ENCODE measurements around the gene EIF4A2. TPM values are rescaled to one million over a fixed set of nuclear protein-coding genes. Genes with fewer than 3 reads are reported as not detected.

EIF4A2 gene
- total RNA-seq (2014; rRNA removed; shearing (Covaris generic)), result 466 and 604 TPM in 2 replicates

DNA sequence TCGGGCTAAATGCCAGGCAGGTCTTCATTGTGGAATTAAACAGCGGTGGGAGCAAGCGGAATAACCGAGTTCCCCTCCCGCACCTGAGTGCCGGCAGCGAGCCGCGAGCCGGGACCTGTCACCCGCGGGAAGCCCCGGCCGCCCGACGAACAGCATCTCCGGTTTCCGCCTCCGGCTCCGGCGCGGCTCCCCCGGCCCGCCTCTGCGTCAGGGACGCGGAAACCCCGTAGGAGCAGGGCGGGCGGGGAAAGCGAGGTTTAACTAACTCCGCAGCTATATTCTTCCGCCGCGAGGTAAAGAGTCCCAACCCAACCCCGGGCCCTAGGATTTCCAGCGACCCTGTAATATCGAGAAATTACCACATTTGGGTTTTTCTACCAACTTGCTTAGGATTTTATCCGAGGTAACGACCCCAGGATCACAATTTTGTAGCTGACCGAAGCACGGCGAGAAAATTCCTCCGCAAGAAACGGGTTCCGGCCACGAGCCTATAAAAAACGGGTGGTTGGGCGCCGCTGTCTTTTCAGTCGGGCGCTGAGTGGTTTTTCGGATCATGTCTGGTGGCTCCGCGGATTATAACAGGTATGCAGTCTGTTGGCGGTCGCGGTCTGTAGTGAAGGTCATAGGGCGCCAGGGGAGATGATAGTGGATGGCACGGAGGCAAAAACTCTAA, at the start of gene EIF4A2:
Gene EIF4A2, plus strand, starts transcription at position 520 of the 673 bp plus-strand sequence. Its CDS starts 34 bp downstream, at position 554.
- DNase-seq (ENCODE audit: low read depth in 1 of 2, low spot score in 2 of 2), result peak; percentile 85 to 92
- peaks cover 18% of the 10 kb centered on the region for H3K4me1 ChIP-seq (replicated peaks)
- H3K9me3 ChIP-seq (replicated peaks), result no peaks in the 10 kb centered on the region

DNA sequence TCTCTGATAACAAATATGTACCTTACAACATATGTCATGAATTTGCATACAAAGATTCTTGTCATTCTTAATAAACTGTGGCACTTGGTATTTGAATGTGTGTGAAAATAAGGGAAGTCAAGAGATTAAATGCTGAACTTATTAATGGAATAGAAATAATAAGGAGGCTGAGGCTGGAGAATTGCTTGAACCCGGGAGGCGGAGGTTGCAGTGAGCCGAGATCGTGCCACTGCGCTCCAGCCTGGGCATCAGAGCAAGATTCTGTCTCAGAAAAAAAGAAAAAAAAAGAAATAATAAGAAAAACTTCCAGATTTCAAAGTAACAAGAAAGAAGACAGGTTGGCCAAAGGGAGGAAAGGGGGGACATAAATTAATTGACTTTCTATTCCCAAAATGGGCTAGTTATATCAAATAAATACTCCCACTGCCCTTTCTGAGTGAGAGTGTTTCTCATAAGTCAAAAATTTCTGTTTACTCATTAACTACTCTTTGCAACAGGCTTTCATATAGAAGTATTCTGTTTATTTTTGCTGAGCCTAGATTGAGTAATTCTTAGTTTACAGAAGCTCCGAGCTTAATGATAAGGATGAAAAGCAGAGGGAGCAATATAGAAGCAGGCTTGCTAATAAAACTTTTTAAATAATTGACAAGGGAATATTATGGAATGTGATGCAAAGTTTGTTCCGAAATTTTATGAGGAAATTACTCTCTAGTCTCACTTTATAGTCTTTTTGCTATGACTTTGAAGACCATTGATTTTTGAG, 40.6 kb upstream of the EIF4A2 start:
- Histone ChIP-seq H3K27ac (no peak overlapping the region), H3K4me1 (replicated peaks) (peaks cover 19% of the 10 kb centered on the region), H3K9me3 (replicated peaks) (no peaks in the 10 kb centered on the region), H3K4me3 (no peak overlapping the region), H3K27me3 (replicated peaks) (no peaks in the 10 kb centered on the region), H3K36me3 (no peaks in the 10 kb centered on the region)
- DNase-seq (ENCODE audit: low read depth in 1 of 2, low spot score in 2 of 2), result no peak

More for the DNA sequence above, at the start of gene EIF4A2:
- no peaks in the 10 kb centered on the region for H3K27me3 ChIP-seq (replicated peaks)
- H3K36me3 ChIP-seq, result peaks cover 48% of the 10 kb centered on the region
- peak within 1 kb of the TSS; percentile 84 for H3K4me3 ChIP-seq
- H3K27ac ChIP-seq, result peak within 1 kb of the TSS; percentile 99

DNA sequence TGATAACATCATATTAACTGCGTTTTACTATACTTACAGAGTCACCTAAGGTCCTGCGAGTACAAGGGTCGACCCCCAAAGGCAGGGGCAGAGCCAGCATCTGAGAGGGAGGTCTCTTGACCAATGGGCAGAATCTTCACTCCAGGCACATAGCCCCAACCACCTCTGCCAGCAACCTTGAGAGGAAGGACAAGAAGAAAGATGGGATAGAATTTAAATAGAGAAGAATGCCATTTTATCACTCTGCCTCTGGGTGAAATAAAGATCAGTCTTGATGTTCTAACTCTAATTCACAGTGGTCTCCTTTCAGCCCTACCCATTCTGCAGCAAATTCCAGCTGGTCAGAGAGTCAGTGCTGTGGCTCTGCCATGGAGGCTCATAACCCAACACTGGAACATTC, 39.7 kb upstream of the EIF4A2 start:
- Histone ChIP-seq H3K9me3 (replicated peaks) (no peaks in the 10 kb centered on the region), H3K4me1 (replicated peaks) (peaks cover 19% of the 10 kb centered on the region), H3K4me3 (no peak overlapping the region), H3K27ac (no peak overlapping the region), H3K27me3 (replicated peaks) (no peaks in the 10 kb centered on the region), H3K36me3 (no peaks in the 10 kb centered on the region)
- no peak for DNase-seq (ENCODE audit: low read depth in 1 of 2, low spot score in 2 of 2)

DNA sequence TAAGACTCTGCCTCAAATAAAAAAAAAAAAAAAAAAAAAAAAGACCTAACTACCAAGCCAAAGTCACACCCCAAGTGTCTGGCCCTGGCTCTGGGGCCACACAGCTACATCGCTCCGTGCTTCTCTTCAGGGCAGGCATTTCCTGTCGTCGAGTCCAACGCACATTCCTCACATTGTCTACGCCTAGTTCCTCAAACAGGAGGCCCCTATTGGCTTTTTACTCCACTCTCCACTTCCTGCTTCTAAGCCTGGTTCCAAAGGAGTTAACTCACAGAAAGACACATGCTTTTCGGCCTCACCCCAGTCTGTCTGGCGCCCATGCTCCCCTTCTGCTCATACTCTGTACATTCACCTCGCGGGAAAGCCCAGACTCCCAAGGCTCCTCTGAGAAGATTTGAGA, 37.4 kb upstream of the EIF4A2 start:
- no peaks in the 10 kb centered on the region for H3K9me3 ChIP-seq (replicated peaks)
- peak overlapping the region; percentile 74 for H3K27ac ChIP-seq
- H3K4me3 ChIP-seq, result no peak overlapping the region
- peaks cover 19% of the 10 kb centered on the region for H3K4me1 ChIP-seq (replicated peaks)
- no peaks in the 10 kb centered on the region for H3K36me3 ChIP-seq
- H3K27me3 ChIP-seq (replicated peaks), result no peaks in the 10 kb centered on the region
- peak; percentile 64 to 72 for DNase-seq (ENCODE audit: low read depth in 1 of 2, low spot score in 2 of 2)

DNA sequence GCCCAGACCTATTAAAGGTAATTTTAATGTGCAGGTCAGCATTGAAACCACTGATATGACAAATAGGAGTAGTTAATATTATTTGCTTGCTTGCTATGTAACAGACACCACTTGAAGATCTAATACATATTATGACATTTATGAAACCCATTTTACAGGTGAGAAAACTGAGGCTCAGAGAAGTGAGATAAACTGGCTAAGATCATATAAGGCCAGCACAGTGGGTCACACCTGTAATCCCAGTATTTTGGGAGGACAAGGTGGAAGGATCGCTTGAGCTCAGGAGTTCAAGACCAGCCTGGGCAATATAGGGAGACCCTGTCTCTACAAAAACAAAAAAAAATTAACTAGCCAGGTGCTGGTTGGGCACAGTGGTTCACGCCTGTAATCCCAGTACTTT, 33.1 kb upstream of the EIF4A2 start:
- Histone ChIP-seq H3K4me1 (replicated peaks) (peaks cover 27% of the 10 kb centered on the region), H3K27ac (no peak overlapping the region), H3K4me3 (no peak overlapping the region), H3K36me3 (no peaks in the 10 kb centered on the region), H3K27me3 (replicated peaks) (no peaks in the 10 kb centered on the region), H3K9me3 (replicated peaks) (0 out of 2 replicates have a peak, but pooled peaks cover 2% of the 10 kb centered on the region)
- DNase-seq (ENCODE audit: low read depth in 1 of 2, low spot score in 2 of 2), result no peak

DNA sequence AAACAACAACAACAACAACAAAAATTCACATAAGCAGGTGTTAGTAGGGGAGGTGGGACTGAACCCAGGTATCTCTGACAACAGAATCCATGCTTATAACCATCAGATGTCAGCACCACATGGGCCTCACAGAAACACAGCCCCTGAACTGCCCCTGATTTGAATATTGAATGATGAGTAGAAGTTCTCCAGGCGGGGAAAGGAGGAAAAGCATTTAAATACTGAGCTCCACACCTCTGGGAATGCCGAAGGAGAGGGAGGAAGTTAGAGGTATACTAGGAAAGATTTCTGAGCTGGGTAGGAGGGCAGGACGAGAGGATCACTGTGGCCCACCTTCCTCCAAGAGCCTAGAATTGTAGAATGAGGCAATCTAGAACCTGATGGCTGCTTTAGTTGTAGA, 31.9 kb upstream of the EIF4A2 start:
- DNase-seq (ENCODE audit: low read depth in 1 of 2, low spot score in 2 of 2), result no peak
- H3K27ac ChIP-seq, result no peak overlapping the region
- H3K9me3 ChIP-seq (replicated peaks), result 0 out of 2 replicates have a peak, but pooled peaks cover 2% of the 10 kb centered on the region
- no peak overlapping the region for H3K4me3 ChIP-seq
- H3K4me1 ChIP-seq (replicated peaks), result peaks cover 16% of the 10 kb centered on the region
- no peaks in the 10 kb centered on the region for H3K36me3 ChIP-seq
- no peaks in the 10 kb centered on the region for H3K27me3 ChIP-seq (replicated peaks)

DNA sequence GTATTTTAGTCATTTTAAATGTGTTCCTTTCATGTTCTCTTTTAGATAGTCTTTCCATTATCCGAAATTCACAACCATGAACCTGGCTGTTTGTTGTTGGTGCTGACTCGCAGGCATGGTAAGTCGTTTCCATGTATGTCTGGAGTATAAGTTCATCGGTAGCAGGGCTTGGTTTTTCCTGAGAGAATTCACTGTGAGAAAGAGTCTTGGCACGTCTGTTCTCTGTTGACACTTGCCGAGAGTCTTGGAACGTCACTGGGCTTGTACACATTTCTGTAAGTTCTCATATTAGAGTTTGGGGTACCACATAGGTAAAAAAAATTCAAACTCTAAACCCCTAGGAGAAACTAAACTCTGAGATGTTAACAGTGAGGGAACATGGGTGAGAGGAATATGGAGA, 29.4 kb upstream of the EIF4A2 start:
- H3K9me3 ChIP-seq (replicated peaks), result 0 out of 2 replicates have a peak, but pooled peaks cover 2% of the 10 kb centered on the region
- H3K27me3 ChIP-seq (replicated peaks), result no peaks in the 10 kb centered on the region
- H3K36me3 ChIP-seq, result no peaks in the 10 kb centered on the region
- H3K27ac ChIP-seq, result no peak overlapping the region
- H3K4me1 ChIP-seq (replicated peaks), result peaks cover 13% of the 10 kb centered on the region
- no peak for DNase-seq (ENCODE audit: low read depth in 1 of 2, low spot score in 2 of 2)
- H3K4me3 ChIP-seq, result no peak overlapping the region

DNA sequence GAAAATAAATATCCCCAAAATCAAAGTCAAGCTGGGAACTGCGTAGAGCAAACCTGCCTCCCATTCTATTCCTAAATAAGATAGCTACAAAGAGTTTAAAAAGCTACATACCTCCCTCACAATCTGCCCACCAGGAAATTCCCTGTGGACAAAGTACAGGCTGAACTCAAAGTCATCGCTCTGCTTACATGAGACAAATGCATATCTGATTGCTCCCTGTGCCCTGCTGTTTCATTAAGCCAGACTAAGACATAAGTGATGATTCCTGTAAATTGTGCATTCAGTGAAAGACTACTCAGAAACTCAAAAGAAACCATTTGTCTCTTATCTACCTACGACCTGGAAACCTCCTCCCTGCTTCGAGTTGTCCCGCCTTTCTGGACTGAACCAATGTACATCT, 28.5 kb upstream of the EIF4A2 start:
- H3K9me3 ChIP-seq (replicated peaks), result 0 out of 2 replicates have a peak, but pooled peaks cover 2% of the 10 kb centered on the region
- H3K4me1 ChIP-seq (replicated peaks), result peaks cover 13% of the 10 kb centered on the region
- no peaks in the 10 kb centered on the region for H3K27me3 ChIP-seq (replicated peaks)
- H3K36me3 ChIP-seq, result no peaks in the 10 kb centered on the region
- H3K4me3 ChIP-seq, result no peak overlapping the region
- no peak for DNase-seq (ENCODE audit: low read depth in 1 of 2, low spot score in 2 of 2)
- H3K27ac ChIP-seq, result no peak overlapping the region

DNA sequence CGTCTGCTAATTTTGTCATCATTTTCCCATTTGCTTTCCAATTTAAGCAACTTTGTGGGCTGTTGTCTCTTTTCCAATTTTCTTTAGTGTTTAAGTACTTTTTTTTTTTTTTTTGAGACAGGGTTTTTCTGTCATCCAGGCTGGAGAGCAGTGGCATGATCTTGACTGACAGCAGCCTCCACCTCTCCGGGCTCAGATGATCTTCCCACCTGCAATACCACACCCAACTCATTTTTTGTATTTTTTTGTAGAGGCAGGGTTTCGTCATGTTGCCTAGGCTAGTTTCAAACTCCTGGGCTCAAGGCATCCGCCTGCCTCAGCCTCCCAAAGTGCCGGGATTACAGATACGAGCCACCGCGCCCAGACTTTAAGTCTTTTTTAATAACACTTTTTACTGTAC, 26.2 kb upstream of the EIF4A2 start:
- Histone ChIP-seq H3K27ac (no peak overlapping the region), H3K4me1 (replicated peaks) (peaks cover 13% of the 10 kb centered on the region), H3K36me3 (no peaks in the 10 kb centered on the region), H3K4me3 (no peak overlapping the region), H3K9me3 (replicated peaks) (0 out of 2 replicates have a peak, but pooled peaks cover 2% of the 10 kb centered on the region), H3K27me3 (replicated peaks) (no peaks in the 10 kb centered on the region)
- no peak for DNase-seq (ENCODE audit: low read depth in 1 of 2, low spot score in 2 of 2)

DNA sequence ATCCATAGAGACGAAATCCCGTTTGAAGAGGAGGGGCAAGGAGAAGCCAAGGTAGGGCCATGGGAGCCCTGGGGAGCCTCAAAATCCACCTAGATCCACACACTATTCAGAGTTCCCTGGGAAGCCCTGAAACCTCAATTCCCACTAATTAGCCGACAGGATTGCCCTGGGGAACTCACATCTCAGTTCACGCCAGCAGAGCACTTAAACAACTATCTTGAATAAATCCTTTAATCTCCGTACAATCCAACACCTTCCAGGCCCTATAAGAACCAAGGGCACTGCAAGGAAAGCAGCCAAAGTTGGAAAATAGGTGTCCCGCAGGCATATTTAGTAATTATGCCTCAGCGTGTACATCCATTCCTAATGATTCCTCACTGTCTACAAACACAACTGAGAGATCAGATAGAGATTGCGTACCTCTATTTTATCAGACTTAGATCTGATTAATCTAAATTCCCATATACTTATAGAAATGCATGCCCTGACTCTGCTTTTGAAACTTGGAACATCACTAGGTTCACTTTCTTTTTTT, 25.6 kb upstream of the EIF4A2 start:
- no peak for DNase-seq (ENCODE audit: low read depth in 1 of 2, low spot score in 2 of 2)
- H3K36me3 ChIP-seq, result no peaks in the 10 kb centered on the region
- H3K4me1 ChIP-seq (replicated peaks), result peaks cover 13% of the 10 kb centered on the region
- H3K27me3 ChIP-seq (replicated peaks), result no peaks in the 10 kb centered on the region
- 0 out of 2 replicates have a peak, but pooled peaks cover 2% of the 10 kb centered on the region for H3K9me3 ChIP-seq (replicated peaks)
- H3K27ac ChIP-seq, result no peak overlapping the region
- H3K4me3 ChIP-seq, result no peak overlapping the region

DNA sequence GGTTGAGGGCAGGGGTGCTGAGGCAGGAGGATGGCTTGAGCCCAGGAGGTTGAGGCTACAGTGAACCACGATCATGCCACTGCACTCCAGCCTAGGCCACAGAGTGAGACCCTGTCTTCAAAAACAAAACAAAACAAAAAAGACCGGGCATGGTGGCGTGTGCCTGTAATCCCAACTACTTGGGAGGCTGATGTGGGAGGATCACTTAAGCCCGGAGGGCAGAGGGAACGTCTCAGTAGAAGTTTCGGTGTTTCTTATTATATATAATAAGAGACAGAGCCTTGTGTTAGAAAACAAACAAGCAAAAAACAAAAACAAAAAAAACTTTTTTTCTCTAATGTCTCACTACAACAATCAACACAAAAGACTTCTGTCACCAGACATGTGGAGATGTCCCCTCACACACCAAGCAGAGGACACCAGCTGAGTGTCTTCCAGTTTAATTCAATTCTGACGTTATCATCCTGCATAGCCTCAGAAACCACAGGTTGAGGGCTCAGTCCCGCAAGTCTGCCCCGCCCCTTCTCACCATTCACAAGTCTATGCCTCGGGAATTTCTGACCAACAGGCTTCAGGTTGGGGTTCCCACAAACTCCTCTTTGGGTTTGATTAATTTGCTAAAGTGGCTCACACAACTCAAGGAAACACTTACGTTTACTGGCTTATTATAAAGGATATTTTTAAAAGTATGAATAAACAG, 24.0 kb upstream of the EIF4A2 start:
- Histone ChIP-seq H3K4me1 (replicated peaks) (0 out of 2 replicates have a peak, but pooled peaks cover under 1% of the 10 kb centered on the region), H3K4me3 (no peak overlapping the region), H3K36me3 (no peaks in the 10 kb centered on the region), H3K27me3 (replicated peaks) (no peaks in the 10 kb centered on the region), H3K9me3 (replicated peaks) (no peaks in the 10 kb centered on the region), H3K27ac (no peak overlapping the region)
- no peak for DNase-seq (ENCODE audit: low read depth in 1 of 2, low spot score in 2 of 2)

DNA sequence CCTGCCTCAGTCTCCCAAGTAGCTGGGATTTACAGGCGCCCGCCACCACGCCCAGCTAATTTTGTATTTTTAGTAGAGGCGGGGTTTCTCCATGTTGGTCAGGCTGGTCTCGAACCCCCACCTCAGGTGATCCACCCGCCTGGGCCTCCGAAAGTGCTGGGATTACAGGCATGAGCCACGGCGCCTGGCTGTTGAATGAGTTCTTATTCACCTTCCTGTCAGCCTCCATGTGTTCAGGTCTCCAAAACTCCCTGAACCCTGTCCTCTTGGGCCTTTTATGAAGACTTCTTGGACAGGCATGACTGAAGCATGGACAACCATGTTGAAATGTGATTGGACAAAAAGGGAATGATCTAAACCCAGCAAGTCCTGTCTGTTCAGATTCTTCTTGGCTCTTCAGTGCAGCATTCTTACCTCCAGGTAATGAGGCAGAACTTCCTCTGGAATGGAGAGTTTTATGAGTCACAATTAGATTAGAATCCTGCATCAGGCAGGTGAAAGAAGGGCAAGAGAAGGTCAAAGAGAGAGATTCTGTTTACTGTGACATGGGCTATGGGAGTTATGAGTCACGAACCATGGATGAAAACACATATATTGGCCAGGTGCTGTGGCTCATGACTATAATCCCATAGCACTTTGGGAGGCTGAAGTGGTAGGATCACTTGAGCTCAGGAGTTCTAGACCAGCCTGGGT, 23.1 kb upstream of the EIF4A2 start:
- no peaks in the 10 kb centered on the region for H3K4me1 ChIP-seq (replicated peaks)
- no peaks in the 10 kb centered on the region for H3K9me3 ChIP-seq (replicated peaks)
- no peaks in the 10 kb centered on the region for H3K27me3 ChIP-seq (replicated peaks)
- H3K36me3 ChIP-seq, result no peaks in the 10 kb centered on the region
- no peak for DNase-seq (ENCODE audit: low read depth in 1 of 2, low spot score in 2 of 2)
- H3K27ac ChIP-seq, result no peak overlapping the region
- H3K4me3 ChIP-seq, result no peak overlapping the region

DNA sequence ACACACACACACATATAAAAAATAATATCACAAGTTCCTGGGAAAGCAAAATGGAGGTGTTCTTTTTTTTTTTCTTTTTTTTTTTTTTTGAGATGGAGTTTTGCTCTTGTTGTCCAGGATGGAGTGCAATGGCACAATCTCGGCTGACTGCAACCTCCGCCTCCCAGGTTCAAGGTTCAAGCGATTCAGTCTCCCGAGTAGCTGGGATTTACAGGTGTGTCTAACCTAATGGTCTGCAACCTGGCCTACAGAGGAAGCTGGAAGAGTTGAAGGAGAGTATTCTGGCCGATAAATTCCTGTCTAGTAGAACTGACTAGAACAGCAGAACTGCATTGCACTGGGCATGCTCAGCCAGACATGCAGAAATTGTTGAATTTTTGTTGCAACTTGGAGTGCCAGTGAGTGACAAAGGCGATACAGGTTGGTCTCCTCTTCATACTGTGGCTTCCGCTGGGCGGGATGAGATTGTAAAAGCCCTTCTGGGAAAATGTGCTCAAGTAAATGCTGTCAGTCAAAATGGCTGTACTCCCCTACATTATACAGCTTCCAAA, 22.4 kb upstream of the EIF4A2 start:
- DNase-seq (ENCODE audit: low read depth in 1 of 2, low spot score in 2 of 2), result no peak
- Histone ChIP-seq H3K27me3 (replicated peaks) (no peaks in the 10 kb centered on the region), H3K4me3 (no peak overlapping the region), H3K36me3 (no peaks in the 10 kb centered on the region), H3K4me1 (replicated peaks) (no peaks in the 10 kb centered on the region), H3K9me3 (replicated peaks) (no peaks in the 10 kb centered on the region), H3K27ac (no peak overlapping the region)
